ENCODE measurements around the gene CEP112. TPM values are rescaled to one million over a fixed set of nuclear protein-coding genes. Genes with fewer than 3 reads are reported as not detected.

The CEP112 gene
- polyA plus RNA-seq, 1 donor (not counting 4 experiments of a cell fraction or from before 2014, with no cell fraction given) = 2.6 TPM

DNA sequence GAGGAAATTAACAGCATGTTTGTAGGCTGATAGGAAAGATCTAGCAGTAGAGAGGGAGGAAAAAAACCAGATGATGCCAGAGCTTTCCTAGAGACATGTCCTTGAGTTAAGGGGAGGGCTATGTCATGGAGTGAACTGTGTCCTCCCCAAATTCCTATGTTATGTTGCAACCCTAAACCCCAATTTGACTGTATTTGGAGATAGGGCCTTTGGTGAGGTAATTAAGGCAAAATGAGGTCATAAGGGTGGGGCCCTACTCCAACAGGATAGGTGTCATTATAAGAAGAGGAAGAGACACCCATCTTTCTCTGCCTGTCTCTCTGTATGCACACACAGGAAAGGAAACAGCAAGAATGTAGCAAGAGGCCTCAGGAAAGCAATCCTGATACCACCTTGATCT lies 435.2 kb downstream of the CEP112 start:
- Histone ChIP-seq H3K4me2 (ENCODE audit: control insufficient read depth, extremely low read depth, insufficient read depth, low read depth, low read length) (no peak overlapping the region), H3K36me3 (ENCODE audit: control insufficient read depth in 2 of 2, extremely low read depth in 1 of 2, insufficient read depth in 2 of 2, low read length in 2 of 2) (no peaks in the 10 kb centered on the region), H3K27me3 (ENCODE audit: control insufficient read depth, extremely low read depth, insufficient read depth, low read length) (no peaks in the 10 kb centered on the region), H3K4me3 (ENCODE audit: control insufficient read depth in 2 of 3, extremely low read depth in 1 of 3, insufficient read depth in 2 of 3, low read depth in 1 of 3, low read length in 3 of 3) (no peak overlapping the region), H3K9me1 (ENCODE audit: control insufficient read depth, extremely low read depth, insufficient read depth, low read length) (no peaks in the 10 kb centered on the region), H3K79me2 (ENCODE audit: control insufficient read depth, insufficient read depth, low read length) (no peaks in the 10 kb centered on the region), H3K27ac (ENCODE audit: control insufficient read depth, insufficient read depth, low read length) (no peak overlapping the region), H2AFZ (ENCODE audit: control insufficient read depth, low read length) (no peak overlapping the region), H4K20me1 (ENCODE audit: control insufficient read depth, extremely low read depth, insufficient read depth, low read length) (no peaks in the 10 kb centered on the region), H3K4me1 (ENCODE audit: control insufficient read depth, extremely low read depth, insufficient read depth, low read length) (no peaks in the 10 kb centered on the region), H3K9ac (ENCODE audit: control insufficient read depth, extremely low read depth, insufficient read depth, low read length) (no peak overlapping the region), H3K9me3 (ENCODE audit: control insufficient read depth, low read depth, low read length) (no peaks in the 10 kb centered on the region)
- no peak for DNase-seq (ENCODE audit: low read depth, low spot score)
- TF ChIP-seq, protein P1, sequence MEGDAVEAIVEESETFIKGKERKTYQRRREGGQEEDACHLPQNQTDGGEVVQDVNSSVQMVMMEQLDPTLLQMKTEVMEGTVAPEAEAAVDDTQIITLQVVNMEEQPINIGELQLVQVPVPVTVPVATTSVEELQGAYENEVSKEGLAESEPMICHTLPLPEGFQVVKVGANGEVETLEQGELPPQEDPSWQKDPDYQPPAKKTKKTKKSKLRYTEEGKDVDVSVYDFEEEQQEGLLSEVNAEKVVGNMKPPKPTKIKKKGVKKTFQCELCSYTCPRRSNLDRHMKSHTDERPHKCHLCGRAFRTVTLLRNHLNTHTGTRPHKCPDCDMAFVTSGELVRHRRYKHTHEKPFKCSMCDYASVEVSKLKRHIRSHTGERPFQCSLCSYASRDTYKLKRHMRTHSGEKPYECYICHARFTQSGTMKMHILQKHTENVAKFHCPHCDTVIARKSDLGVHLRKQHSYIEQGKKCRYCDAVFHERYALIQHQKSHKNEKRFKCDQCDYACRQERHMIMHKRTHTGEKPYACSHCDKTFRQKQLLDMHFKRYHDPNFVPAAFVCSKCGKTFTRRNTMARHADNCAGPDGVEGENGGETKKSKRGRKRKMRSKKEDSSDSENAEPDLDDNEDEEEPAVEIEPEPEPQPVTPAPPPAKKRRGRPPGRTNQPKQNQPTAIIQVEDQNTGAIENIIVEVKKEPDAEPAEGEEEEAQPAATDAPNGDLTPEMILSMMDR (optimal IDR thresholded peaks at IDR 0.05 in 1 of 3, IDR thresholded peaks at IDR 0.05 in 1 of 3, conservative IDR thresholded peaks at IDR 0.05 in 1 of 3; ENCODE audit: extremely low read depth in 1 of 3, insufficient read depth in 2 of 3, low read length in 3 of 3) = no peak
- no peak for TF ChIP-seq EZH2 (IDR thresholded peaks at IDR 0.05; ENCODE audit: low read length)
- FAIRE-seq = no peak
- dilution Hi-C loops (cut with MboI; ENCODE audit: extremely low pct_ligation_motif_present, low sequenced_read_pairs) = no loop called here

DNA sequence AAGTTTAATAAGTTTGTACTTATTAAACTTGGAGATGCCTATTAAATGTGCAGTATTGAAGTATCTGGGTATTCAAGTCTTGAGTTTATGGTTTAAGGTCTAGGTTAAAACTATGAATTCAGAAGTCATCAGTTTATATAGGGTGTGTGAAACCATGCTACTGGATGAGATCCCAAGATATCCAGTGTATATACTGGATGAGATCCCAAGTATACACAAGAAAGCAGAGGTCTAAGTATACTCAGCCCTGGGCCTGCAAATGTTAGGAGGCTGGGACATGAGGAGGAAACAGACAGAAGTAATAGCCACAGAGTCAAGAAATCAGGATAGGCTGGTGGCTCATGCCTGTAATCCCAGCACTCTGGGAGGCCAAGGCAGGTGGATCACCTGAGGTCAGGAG lies 436.1 kb downstream of the CEP112 start:
- Histone ChIP-seq H2AFZ (ENCODE audit: control insufficient read depth, low read length) (no peak overlapping the region), H3K9me1 (ENCODE audit: control insufficient read depth, extremely low read depth, insufficient read depth, low read length) (no peaks in the 10 kb centered on the region), H3K27ac (ENCODE audit: control insufficient read depth, insufficient read depth, low read length) (no peak overlapping the region), H4K20me1 (ENCODE audit: control insufficient read depth, extremely low read depth, insufficient read depth, low read length) (no peaks in the 10 kb centered on the region), H3K4me3 (ENCODE audit: control insufficient read depth in 2 of 3, extremely low read depth in 1 of 3, insufficient read depth in 2 of 3, low read depth in 1 of 3, low read length in 3 of 3) (no peak overlapping the region), H3K79me2 (ENCODE audit: control insufficient read depth, insufficient read depth, low read length) (no peaks in the 10 kb centered on the region), H3K9ac (ENCODE audit: control insufficient read depth, extremely low read depth, insufficient read depth, low read length) (no peak overlapping the region), H3K27me3 (ENCODE audit: control insufficient read depth, extremely low read depth, insufficient read depth, low read length) (no peaks in the 10 kb centered on the region), H3K9me3 (ENCODE audit: control insufficient read depth, low read depth, low read length) (no peaks in the 10 kb centered on the region), H3K4me2 (ENCODE audit: control insufficient read depth, extremely low read depth, insufficient read depth, low read depth, low read length) (no peak overlapping the region), H3K36me3 (ENCODE audit: control insufficient read depth in 2 of 2, extremely low read depth in 1 of 2, insufficient read depth in 2 of 2, low read length in 2 of 2) (no peaks in the 10 kb centered on the region), H3K4me1 (ENCODE audit: control insufficient read depth, extremely low read depth, insufficient read depth, low read length) (peaks cover 7% of the 10 kb centered on the region)
- dilution Hi-C loops (cut with MboI; ENCODE audit: extremely low pct_ligation_motif_present, low sequenced_read_pairs) = no loop called here
- DNase-seq (ENCODE audit: low read depth, low spot score) = no peak
- TF ChIP-seq, protein P1 (optimal IDR thresholded peaks at IDR 0.05 in 1 of 3, IDR thresholded peaks at IDR 0.05 in 1 of 3, conservative IDR thresholded peaks at IDR 0.05 in 1 of 3; ENCODE audit: extremely low read depth in 1 of 3, insufficient read depth in 2 of 3, low read length in 3 of 3) = no peak
- TF ChIP-seq EZH2 (IDR thresholded peaks at IDR 0.05; ENCODE audit: low read length) = no peak
- no peak for FAIRE-seq

Data from keratinocyte (primary cell).